NCI-H345 treated with DMSO at 0.1 percent for 48 hours (cell line): ENCODE measurements around the gene NIPSNAP3A.
"Not testable (repeated sequence)": the region's sequence is repeated elsewhere in the genome, so short reads cannot be mapped to it uniquely, and the experiment has no call there.

ENCODE experiments used
- DNase-seq: peaks from one replicate; lab custom pipeline; 2025; ENCODE audit not compliant: unreplicated experiment; lab: John Stamatoyannopoulos, UW

The NIPSNAP3A gene

GRCh38 chr9:104747565-104748358 lies at the start of gene NIPSNAP3A:
Gene NIPSNAP3A, plus strand, starts transcription at chr9:104747683. Its CDS starts 110 bp downstream, at chr9:104747793.
- DNase-seq: peak; percentile 77

DNA sequence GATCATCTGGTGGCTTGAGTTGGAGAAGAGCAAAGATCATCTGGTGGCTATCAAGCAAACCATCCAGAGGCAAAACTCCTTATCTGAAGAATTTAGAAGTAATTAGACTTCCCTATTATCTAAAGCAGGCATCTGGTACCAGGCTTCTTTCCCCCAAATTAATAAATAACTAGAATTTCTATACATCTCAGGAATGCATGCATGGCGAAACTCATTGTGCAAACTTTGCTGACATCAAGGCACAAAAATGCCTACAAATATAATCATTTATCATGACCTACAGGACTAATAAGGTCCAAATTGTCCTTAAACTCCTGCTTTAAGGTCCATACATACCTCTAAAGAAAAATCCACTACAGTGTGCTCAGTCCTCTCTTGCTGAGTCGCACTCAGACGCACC lies 47.2 kb upstream of the NIPSNAP3A start:
- no peak for DNase-seq

DNA sequence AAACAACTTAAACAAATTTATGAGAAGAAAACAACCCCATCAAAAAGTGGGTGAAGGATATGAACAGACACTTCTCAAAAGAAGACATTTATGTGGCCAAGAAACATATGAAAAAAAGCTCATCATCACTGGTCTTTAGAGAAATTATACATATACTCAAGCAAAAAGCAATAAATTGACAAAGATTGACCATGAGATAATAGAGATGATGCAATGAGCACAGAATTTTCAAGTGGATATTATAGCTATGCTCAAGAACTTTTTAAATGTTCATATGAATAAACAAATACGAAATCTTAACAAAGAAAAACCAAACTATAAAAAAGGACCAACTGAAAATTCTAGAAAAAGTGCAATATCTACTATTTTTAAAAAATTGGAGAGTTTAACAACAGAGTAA lies 38.7 kb upstream of the NIPSNAP3A start:
- not testable (repeated sequence) for DNase-seq

DNA sequence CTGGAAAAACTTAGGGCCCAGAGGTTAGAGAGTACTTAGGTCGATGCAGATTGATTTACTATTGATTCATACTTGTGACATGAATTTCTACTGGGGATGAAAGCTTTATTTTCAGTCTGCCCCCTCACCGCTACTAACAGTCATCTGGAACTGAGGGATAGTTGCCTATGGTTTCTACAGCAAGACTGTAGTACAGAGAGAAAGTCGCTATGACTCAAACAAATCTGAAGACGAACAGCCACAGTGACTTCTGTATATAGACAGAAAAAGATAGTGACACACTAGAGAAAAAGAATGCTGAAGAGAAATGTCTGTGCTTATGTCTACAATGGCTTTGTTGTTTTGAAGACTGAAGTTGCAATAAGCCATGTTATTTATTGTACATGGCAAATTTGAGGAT lies 35.9 kb upstream of the NIPSNAP3A start:
- no peak for DNase-seq

DNA sequence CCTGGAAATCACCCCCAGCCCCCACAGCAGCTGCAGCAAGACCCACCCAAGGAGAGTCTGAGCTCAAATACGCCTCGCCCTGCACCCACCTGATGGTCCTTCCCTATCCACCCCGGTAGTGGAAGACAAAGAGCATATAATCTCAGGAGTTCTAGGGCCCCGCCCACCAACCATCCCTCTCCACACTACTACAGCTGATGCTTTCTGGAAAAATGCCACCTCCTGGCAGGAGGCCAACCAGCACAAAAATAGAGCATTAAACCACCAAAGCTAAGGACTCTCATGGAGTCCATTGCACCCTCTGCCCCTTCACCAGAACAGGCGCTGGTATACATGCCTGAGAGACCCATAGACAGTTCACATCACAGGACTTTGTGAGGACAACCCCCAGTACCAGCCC lies 22.5 kb upstream of the NIPSNAP3A start:
- peak; percentile 6 for DNase-seq

DNA sequence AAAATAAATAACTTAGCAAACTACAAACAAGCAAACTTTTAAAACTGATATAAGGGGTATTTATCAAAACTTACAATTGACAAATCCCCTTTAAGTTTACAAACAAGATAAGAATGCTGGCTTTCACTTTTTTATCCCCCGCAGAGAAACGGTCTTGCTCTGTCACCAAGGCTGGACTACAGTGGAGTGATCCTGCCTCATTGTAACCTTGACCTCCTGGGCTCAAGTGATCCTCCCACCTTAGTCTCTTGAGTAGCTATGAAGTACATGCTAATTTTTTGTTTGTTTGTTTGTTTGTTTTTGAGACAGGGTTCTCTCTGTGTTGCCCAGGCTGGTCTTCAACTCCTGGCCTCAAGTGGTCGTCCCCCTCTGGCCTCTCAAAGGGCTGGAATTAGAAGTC lies 9.0 kb upstream of the NIPSNAP3A start:
- DNase-seq: no peak

GRCh38 chr9:104740621-104741020 lies 6.9 kb upstream of the NIPSNAP3A start:
- no peak for DNase-seq

- peak; percentile 54 for DNase-seq
Measured at GRCh38 chr9:104743376-104743985, 4.0 kb upstream of the NIPSNAP3A start.

GRCh38 chr9:104745852-104746251 lies 1.6 kb upstream of the NIPSNAP3A start:
- no peak for DNase-seq

GRCh38 chr9:104746285-104746684 lies 1.2 kb upstream of the NIPSNAP3A start:
- DNase-seq: no peak

DNA sequence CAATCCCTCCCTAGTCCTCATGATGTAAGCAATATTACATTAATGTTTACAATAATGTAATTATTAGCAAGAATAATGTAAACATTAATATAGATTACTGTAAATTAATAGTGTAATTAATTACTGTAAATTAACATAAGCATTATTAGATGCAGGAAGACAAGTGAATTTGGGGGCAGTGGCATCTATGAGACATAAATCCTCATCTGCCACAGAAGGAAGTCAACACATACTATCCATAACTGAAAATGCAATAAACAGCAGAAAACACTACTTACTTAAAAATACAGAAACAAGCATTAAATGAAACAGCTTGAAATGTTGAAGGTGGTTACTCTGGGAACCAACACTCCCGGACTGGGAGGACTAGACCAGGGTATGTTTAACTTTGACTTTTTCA lies 685 bp upstream of the NIPSNAP3A start:
- DNase-seq: no peak

DNA sequence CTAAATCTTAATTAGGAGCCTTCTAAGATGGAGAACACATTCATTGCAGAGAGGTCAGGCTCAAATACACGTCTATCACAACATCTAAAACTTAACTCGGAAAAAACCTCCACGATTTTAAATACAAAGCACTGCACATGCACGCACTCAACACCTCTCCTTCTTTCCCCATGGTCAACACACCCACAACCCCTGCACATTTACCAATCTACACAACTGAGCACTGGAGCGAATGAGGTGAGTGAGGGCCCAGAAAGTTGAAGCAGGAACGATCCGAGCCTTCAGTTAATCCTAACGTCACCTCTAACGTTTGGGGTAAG lies 278 bp upstream of the NIPSNAP3A start:
- no peak for DNase-seq

DNA sequence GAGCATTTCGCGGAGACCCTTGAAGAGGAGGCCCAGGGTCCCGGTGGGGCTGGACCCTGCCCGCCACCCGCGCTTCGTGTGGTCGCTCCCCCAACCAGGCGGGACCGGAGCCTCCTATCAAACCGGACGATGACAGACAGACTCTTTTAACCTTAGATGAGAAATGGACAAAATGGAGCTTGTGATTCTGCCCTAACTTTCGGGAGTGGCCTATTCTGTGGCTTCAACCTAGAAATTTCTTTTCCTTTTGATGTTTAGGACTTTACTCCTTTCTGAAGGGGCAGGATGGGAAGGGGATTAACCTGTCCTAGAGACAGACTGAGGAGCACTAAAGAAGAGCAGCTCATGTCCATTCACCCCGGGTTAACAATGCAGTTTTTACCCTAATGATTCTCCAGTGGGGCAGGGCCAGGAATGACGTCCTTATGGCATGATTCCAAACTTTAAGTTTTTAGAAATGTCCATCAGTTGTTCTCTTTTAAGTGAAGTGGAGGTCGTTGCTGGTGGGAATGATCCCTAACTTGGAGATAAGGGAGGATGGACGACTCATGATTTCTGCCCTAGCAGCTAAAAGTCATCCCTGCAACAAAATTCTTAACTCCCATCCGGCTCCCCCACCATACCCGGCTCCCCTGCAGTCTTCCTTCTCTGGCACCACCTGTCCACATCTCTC lies 1.0 kb downstream of the NIPSNAP3A start:
- peak; percentile 28 for DNase-seq

- DNase-seq: no peak
Measured at GRCh38 chr9:104750185-104750767, 2.8 kb downstream of the NIPSNAP3A start.

DNA sequence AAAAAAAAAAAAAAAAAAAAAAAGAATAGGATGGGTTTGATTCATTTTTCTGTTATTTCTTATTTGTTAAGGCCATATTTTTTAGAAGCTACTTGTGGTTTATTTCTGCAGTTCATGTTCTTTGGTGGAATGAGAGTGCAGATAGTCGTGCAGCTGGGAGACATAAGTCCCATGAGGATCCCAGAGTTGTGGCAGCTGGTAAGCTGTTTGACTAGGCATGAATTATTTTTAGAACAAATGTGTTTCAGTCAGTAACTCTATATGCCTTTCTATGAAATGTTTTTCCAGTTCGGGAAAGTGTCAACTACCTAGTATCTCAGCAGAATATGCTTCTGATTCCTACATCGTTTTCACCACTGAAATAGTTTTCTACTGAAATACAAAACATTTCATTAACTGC lies 11.5 kb downstream of the NIPSNAP3A start:
- DNase-seq: peak; percentile 30

DNA sequence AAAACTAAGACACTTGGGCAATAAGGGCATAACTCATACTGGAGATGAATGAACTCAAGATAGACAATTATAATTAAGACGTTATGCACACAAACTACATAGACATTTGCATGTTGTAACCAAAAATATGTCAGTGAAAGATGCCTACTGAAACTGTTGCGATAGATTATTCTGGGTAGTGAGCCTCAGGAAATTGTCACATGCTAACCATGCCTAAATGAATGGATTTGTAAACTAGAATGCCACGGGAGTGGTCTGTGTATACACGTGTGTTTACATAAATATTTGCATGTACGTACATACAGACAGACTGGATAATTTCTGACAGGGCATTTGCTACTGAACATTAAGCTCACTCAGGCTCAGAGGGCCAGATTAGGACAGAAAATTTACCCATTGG lies 17.7 kb downstream of the NIPSNAP3A start:
- no peak for DNase-seq

DNA sequence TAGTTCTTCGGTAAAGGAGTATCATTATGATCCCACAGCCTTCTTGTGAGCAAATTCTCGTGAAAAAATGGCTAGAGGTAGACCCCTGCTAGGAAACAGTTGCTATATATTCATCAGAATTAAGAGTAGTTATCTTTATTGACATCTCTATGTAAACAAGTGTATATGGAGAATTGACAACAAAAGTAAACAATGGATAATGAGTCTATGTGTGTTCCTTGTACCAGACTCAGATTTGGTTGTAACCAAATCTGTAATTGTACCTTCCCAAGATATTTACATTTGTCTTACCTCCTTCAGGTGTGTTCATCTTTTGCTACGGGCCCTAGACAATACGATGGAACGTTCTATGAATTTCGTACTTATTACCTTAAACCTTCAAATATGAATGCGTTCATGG lies 18.5 kb downstream of the NIPSNAP3A start:
- DNase-seq: no peak

GRCh38 chr9:104767507-104767906 lies 20.0 kb downstream of the NIPSNAP3A start:
- DNase-seq: no peak

DNA sequence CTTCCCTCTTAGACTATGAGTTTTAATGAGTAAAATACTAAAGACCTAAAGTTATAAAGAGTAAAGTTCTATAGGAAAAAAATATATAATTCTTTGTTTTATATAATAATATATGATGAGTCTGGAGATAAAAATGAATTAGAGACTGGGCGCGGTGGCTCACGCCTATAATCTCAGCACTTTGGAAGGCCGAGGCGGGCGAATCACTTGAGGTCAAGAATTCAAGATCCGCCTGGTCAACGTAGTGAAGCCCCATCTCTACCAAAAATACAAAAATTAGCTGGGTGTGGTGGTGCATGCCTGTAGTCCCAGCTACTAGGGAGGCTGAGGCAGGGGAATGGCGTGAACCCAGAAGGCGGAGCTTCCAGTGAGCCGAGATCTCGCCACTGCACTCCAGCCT lies 21.5 kb downstream of the NIPSNAP3A start:
- not testable (repeated sequence) for DNase-seq

DNA sequence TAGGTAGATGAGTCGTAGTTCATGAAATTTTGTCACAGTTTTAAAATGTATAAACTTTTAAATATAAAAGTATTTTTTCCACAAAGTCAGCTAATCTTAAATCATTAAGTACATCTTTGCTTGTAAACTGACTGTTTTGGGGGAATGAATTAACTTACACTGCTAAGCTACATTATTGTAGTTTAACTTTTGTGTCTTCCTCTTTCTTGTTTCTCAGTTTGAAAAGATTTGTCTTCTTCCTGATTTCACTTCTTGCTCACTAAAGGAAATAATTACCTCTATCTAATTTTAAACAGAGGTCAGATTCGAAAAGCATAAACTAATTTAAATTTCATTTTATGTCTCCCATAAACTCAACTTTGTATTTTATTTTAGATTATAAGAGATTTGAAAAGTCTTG lies 22.2 kb downstream of the NIPSNAP3A start:
- DNase-seq: no peak

- DNase-seq: no peak
Measured at GRCh38 chr9:104772714-104773510, 25.4 kb downstream of the NIPSNAP3A start.
